Peyer's patch (tissue), 4 donors: Measurements from ENCODE around the gene GFI1B.

Experiments
- POLR2A ChIP-seq, 2 donors: fragments of 450-650 bp; IDR thresholded peaks; one replicate each; pipeline ENCODE4 v1.5.1; 2017; ENCODE audit warnings: antibody characterized with exemption in 2 of 2, mild to moderate bottlenecking in 2 of 2, moderate library complexity in 2 of 2
- TF ChIP-seq, protein P1 (sequence below), 6 experiments: fragments of 450-650 bp in 4 of 6; fragments of 200-600 bp in 2 of 6; sonication (generic) in 1 of 6; IDR thresholded peaks; one replicate each; pipeline ENCODE4 v1.5.1; 2017 to 2019; ENCODE audit warnings: antibody characterized with exemption in 6 of 6, mild to moderate bottlenecking in 3 of 6, moderate library complexity in 1 of 6

GRCh38 chr9:132986114-132986513 lies 7.6 kb downstream of the GFI1B start:
- TF ChIP-seq, protein P1, sequence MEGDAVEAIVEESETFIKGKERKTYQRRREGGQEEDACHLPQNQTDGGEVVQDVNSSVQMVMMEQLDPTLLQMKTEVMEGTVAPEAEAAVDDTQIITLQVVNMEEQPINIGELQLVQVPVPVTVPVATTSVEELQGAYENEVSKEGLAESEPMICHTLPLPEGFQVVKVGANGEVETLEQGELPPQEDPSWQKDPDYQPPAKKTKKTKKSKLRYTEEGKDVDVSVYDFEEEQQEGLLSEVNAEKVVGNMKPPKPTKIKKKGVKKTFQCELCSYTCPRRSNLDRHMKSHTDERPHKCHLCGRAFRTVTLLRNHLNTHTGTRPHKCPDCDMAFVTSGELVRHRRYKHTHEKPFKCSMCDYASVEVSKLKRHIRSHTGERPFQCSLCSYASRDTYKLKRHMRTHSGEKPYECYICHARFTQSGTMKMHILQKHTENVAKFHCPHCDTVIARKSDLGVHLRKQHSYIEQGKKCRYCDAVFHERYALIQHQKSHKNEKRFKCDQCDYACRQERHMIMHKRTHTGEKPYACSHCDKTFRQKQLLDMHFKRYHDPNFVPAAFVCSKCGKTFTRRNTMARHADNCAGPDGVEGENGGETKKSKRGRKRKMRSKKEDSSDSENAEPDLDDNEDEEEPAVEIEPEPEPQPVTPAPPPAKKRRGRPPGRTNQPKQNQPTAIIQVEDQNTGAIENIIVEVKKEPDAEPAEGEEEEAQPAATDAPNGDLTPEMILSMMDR (IDR thresholded peaks at IDR 0.05): no peak
- no peak for TF ChIP-seq POLR2A (IDR thresholded peaks at IDR 0.05)
